ENCODE data around the gene C1orf174. TPM values are rescaled to one million over a fixed set of nuclear protein-coding genes. Genes with fewer than 3 reads are reported as not detected.

C1orf174 gene
- total RNA-seq, 1 donor: 35.3 TPM

DNA sequence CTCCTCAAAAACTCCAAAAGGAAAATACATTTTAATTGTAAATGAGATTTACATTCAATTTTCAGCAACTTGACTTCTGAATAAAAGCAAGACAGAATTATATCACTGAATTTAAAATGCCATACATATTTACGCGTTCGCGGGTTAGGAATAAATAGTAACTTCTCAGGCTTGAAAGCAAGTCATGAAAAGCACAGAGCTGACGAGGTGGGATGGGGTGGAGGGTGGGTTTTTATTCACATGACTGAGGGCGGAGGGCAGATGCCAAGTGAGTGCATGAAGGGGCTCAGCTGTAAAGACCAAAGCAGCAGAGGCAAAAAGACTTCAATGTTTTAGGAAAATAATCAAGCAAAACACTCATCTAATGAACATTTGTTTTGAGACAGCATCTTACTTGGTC, 48.8 kb downstream of the C1orf174 start:
- H3K4me3 ChIP-seq (ENCODE audit: low read depth, low read length): no peak overlapping the region
- DNase-seq (ENCODE audit: low read depth): no peak
- TF ChIP-seq, protein P1, sequence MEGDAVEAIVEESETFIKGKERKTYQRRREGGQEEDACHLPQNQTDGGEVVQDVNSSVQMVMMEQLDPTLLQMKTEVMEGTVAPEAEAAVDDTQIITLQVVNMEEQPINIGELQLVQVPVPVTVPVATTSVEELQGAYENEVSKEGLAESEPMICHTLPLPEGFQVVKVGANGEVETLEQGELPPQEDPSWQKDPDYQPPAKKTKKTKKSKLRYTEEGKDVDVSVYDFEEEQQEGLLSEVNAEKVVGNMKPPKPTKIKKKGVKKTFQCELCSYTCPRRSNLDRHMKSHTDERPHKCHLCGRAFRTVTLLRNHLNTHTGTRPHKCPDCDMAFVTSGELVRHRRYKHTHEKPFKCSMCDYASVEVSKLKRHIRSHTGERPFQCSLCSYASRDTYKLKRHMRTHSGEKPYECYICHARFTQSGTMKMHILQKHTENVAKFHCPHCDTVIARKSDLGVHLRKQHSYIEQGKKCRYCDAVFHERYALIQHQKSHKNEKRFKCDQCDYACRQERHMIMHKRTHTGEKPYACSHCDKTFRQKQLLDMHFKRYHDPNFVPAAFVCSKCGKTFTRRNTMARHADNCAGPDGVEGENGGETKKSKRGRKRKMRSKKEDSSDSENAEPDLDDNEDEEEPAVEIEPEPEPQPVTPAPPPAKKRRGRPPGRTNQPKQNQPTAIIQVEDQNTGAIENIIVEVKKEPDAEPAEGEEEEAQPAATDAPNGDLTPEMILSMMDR (IDR thresholded peaks at IDR 0.05; ENCODE audit: insufficient read depth, low read length): no peak

DNA sequence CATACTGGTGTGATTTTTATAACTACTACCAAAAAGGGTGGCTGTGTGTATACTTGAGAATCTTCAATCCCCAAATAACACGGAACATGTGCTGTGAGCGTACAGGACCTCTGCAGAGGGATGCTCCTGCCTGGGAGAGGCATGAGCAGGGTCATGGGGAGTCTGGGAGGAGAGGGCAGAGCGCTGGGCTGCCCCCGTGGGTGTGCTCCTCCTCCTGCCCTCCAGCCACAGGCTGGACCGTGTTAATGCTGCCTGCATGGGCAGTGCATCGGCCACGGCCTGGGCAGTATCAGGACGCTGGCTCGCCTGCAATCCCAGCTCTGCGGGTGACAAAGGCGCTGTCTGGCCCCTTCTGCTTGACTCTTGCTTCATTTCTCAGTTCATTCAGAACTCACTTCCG, 49.2 kb downstream of the C1orf174 start:
- DNase-seq (ENCODE audit: low read depth): no peak
- no peak overlapping the region for H3K4me3 ChIP-seq (ENCODE audit: low read depth, low read length)
- TF ChIP-seq, protein P1 (IDR thresholded peaks at IDR 0.05; ENCODE audit: insufficient read depth, low read length): no peak

DNA sequence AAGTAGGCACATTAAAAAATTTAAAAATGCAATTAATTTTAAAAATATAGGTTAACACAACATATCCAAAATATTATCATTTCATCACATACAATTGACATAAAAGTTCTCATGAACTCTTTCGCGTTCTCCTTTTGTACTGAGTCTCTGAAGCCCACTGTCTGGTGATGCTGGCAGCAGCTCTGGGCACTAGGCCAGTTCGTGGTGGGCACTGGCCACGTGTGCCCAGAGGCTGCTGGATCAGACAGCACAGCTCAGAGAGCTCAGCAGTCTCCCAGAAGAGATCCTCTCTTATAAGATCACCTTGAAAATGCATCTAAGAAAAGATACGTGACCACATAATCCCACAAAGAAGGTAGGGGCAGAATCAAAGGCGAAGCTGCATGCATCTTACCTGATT, 53.0 kb downstream of the C1orf174 start:
- no peak overlapping the region for H3K4me3 ChIP-seq (ENCODE audit: low read depth, low read length)
- no peak for DNase-seq (ENCODE audit: low read depth)
- TF ChIP-seq, protein P1 (IDR thresholded peaks at IDR 0.05; ENCODE audit: insufficient read depth, low read length): no peak

DNA sequence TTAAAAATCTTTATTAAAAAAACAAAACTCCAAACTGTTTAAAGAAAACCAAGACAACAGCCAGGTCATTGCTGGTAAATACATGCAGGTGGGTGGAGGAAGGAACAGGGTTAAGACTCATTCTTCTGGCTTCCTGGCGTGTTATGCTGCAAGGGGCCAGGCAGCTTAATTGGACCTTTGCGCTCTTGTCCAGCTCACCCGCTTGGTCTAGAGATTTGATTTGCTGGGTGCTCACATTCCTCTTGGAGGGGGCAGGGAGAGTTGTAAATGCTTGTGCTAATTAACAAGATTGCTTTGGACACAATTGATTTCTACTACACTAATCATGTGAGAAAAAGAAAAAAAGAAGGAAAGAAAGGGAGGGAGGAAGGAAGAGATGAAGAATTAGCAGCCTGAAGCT, 53.5 kb downstream of the C1orf174 start:
- DNase-seq (ENCODE audit: low read depth): no peak
- TF ChIP-seq, protein P1 (IDR thresholded peaks at IDR 0.05; ENCODE audit: insufficient read depth, low read length): no peak
- no peak overlapping the region for H3K4me3 ChIP-seq (ENCODE audit: low read depth, low read length)

DNA sequence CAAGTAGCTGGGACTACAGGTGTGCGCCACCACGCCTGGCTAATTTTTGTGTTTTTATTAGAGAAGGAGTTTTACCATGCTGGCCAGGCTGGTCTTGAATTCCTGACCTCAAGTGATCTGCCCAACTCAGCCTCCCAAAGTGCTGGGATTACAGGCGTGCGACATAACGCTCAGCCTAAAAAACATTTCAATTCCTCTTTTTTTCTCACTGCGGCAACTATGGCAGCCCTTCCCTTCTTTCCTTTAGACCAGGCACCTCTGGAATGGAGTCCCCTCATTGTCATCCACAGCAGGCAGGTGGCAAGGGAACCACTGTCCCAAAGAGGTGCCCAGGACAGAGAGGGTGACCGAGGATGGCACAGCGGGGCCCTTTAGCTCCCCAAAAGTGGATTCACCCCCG, 57.2 kb downstream of the C1orf174 start:
- no peak for DNase-seq (ENCODE audit: low read depth)
- TF ChIP-seq, protein P1 (IDR thresholded peaks at IDR 0.05; ENCODE audit: insufficient read depth, low read length): no peak
- H3K4me3 ChIP-seq (ENCODE audit: low read depth, low read length): no peak overlapping the region

DNA sequence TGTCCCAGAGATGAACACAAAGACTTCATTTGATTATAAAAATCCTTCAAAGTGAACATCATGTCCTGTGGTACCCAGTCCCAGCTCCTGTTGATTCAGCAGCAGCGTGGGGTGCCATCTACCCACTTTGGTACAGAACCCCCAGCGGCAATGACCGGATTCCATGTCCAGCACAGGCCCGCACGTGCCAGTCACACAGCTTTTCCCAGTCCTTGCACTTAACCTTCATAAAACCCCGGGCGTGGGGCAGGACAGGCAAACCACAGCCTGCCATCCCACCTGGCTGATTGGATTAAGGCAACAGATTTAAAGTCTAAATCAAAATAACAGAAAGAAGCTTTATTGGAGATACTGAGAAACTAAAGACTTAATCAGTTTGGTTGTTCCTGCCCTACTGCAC, 58.6 kb downstream of the C1orf174 start:
- DNase-seq (ENCODE audit: low read depth): no peak
- H3K4me3 ChIP-seq (ENCODE audit: low read depth, low read length): no peak overlapping the region
- TF ChIP-seq, protein P1 (IDR thresholded peaks at IDR 0.05; ENCODE audit: insufficient read depth, low read length): no peak

Other genes with a start within 250 kb of the C1orf174 start
- gene TP73, start 247.8 kb downstream of the C1orf174 start, total RNA-seq (ENCODE audit: low replicate concordance): 0.18 TPM in 1 of 2 replicates, not detected in the other
- not detected in 2 replicates for gene CCDC27, start 147.8 kb downstream of the C1orf174 start, total RNA-seq (ENCODE audit: low replicate concordance)
- gene SMIM1, start 127.5 kb downstream of the C1orf174 start, total RNA-seq (ENCODE audit: low replicate concordance): 4.6 TPM in 1 of 2 replicates, not detected in the other
- gene LRRC47, start 103.8 kb downstream of the C1orf174 start, total RNA-seq (ENCODE audit: low replicate concordance): 22.9 and 37.8 TPM in 2 replicates
- 16.9 and 24.9 TPM in 2 replicates for gene CEP104, start 43.1 kb downstream of the C1orf174 start, total RNA-seq (ENCODE audit: low replicate concordance)
- 3.6 and 7.8 TPM in 2 replicates for gene DFFB, start 42.8 kb downstream of the C1orf174 start, total RNA-seq (ENCODE audit: low replicate concordance)